Stimulated activated naive CD8-positive, alpha-beta T cell treated with anti-CD3 and anti-CD28 coated beads, Interleukin-15, Interleukin-2, amounts not matched to agents 100 ng/mL and 50 ng/mL, for 24 hours (primary cell): ENCODE results near the gene BTK.

ENCODE experiments used
- H3K27ac Mint-ChIP-seq: one replicate; pipeline ENCODE4 v1.8.0; 2021; ENCODE audit warnings: mild to moderate bottlenecking, mixed read lengths
- H3K27me3 Mint-ChIP-seq: one replicate; pipeline ENCODE4 v1.8.0; 2021; ENCODE audit warnings: mixed read lengths
- H3K36me3 Mint-ChIP-seq: one replicate; pipeline ENCODE4 v1.8.0; 2021; ENCODE audit warnings: low read depth, mixed read lengths
- H3K4me1 Mint-ChIP-seq: one replicate; pipeline ENCODE4 v1.8.0; 2021; ENCODE audit warnings: low read depth, mixed read lengths
- H3K4me3 Mint-ChIP-seq: one replicate; pipeline ENCODE4 v1.8.0; 2021; ENCODE audit warnings: mild to moderate bottlenecking, mixed read lengths
- H3K9me3 Mint-ChIP-seq: one replicate; pipeline ENCODE4 v1.8.0; 2021; ENCODE audit warnings: mixed read lengths

Gene BTK

GRCh38 chrX:101385795-101386541 is at the start of gene BTK:
Gene BTK, minus strand, starts transcription at chrX:101386191. Its CDS starts 10,907 bp downstream, at chrX:101375284.
- no peaks in the 10 kb centered on the region for H3K9me3 Mint-ChIP-seq
- H3K27ac Mint-ChIP-seq, result peak within 1 kb of the TSS; percentile 74
- H3K36me3 Mint-ChIP-seq, result peaks cover 2% of the 10 kb centered on the region
- H3K4me3 Mint-ChIP-seq, result peak within 1 kb of the TSS; percentile 75
- H3K27me3 Mint-ChIP-seq, result no peaks in the 10 kb centered on the region
- peaks cover 11% of the 10 kb centered on the region for H3K4me1 Mint-ChIP-seq

GRCh38 chrX:101430457-101431078 is 44.6 kb upstream of the BTK start:
- Mint-ChIP-seq H3K4me3 (peak overlapping the region; percentile 20), H3K27me3 (no peaks in the 10 kb centered on the region), H3K9me3 (no peaks in the 10 kb centered on the region), H3K36me3 (peaks cover 39% of the 10 kb centered on the region), H3K27ac (peak overlapping the region; percentile 55), H3K4me1 (peaks cover 13% of the 10 kb centered on the region)

- H3K4me3 Mint-ChIP-seq, result peak overlapping the region; percentile 20
- H3K27me3 Mint-ChIP-seq, result no peaks in the 10 kb centered on the region
- H3K36me3 Mint-ChIP-seq, result peaks cover 44% of the 10 kb centered on the region
- H3K4me1 Mint-ChIP-seq, result peaks cover 13% of the 10 kb centered on the region
- H3K9me3 Mint-ChIP-seq, result no peaks in the 10 kb centered on the region
- H3K27ac Mint-ChIP-seq, result peak overlapping the region; percentile 55
These were observed 43.9 kb upstream of the BTK start for GRCh38 chrX:101429934-101430333.

- no peaks in the 10 kb centered on the region for H3K27me3 Mint-ChIP-seq
- H3K4me1 Mint-ChIP-seq, result peaks cover 13% of the 10 kb centered on the region
- peaks cover 45% of the 10 kb centered on the region for H3K36me3 Mint-ChIP-seq
These were observed 42.0 kb upstream of the BTK start for GRCh38 chrX:101427954-101428353.

GRCh38 chrX:101419489-101419888 is 33.5 kb upstream of the BTK start:
- H3K36me3 Mint-ChIP-seq, result peaks cover under 1% of the 10 kb centered on the region
- no peaks in the 10 kb centered on the region for H3K9me3 Mint-ChIP-seq
- H3K4me3 Mint-ChIP-seq, result peak overlapping the region; percentile 84
- H3K4me1 Mint-ChIP-seq, result peaks cover 40% of the 10 kb centered on the region
- H3K27me3 Mint-ChIP-seq, result no peaks in the 10 kb centered on the region
- peak overlapping the region; percentile 47 for H3K27ac Mint-ChIP-seq

More at GRCh38 chrX:101427954-101428353, 42.0 kb upstream of the BTK start:
- H3K9me3 Mint-ChIP-seq, result no peaks in the 10 kb centered on the region
- H3K27ac Mint-ChIP-seq, result no peak overlapping the region
- no peak overlapping the region for H3K4me3 Mint-ChIP-seq

GRCh38 chrX:101417981-101418841 is 32.2 kb upstream of the BTK start:
- no peaks in the 10 kb centered on the region for H3K9me3 Mint-ChIP-seq
- no peaks in the 10 kb centered on the region for H3K27me3 Mint-ChIP-seq
- H3K27ac Mint-ChIP-seq, result peak overlapping the region; percentile 99
- no peaks in the 10 kb centered on the region for H3K36me3 Mint-ChIP-seq
- peaks cover 46% of the 10 kb centered on the region for H3K4me1 Mint-ChIP-seq
- H3K4me3 Mint-ChIP-seq, result peak overlapping the region; percentile 84

GRCh38 chrX:101417190-101417589 is 31.2 kb upstream of the BTK start:
- Mint-ChIP-seq H3K4me3 (peak overlapping the region; percentile 84), H3K36me3 (peaks cover 9% of the 10 kb centered on the region), H3K9me3 (no peaks in the 10 kb centered on the region), H3K4me1 (peaks cover 57% of the 10 kb centered on the region), H3K27me3 (no peaks in the 10 kb centered on the region), H3K27ac (peak overlapping the region; percentile 99)

- peaks cover 62% of the 10 kb centered on the region for H3K4me1 Mint-ChIP-seq
- H3K36me3 Mint-ChIP-seq, result peaks cover 14% of the 10 kb centered on the region
- H3K4me3 Mint-ChIP-seq, result no peak overlapping the region
- H3K27me3 Mint-ChIP-seq, result no peaks in the 10 kb centered on the region
- no peaks in the 10 kb centered on the region for H3K9me3 Mint-ChIP-seq
- peak overlapping the region; percentile 99 for H3K27ac Mint-ChIP-seq
These were observed 30.7 kb upstream of the BTK start for GRCh38 chrX:101416691-101417090.

- Mint-ChIP-seq H3K27ac (peak overlapping the region; percentile 93), H3K9me3 (no peaks in the 10 kb centered on the region), H3K36me3 (peaks cover 18% of the 10 kb centered on the region), H3K27me3 (no peaks in the 10 kb centered on the region), H3K4me3 (peak overlapping the region; percentile 20), H3K4me1 (peaks cover 68% of the 10 kb centered on the region)
These were observed 29.5 kb upstream of the BTK start for GRCh38 chrX:101415180-101416145.

- H3K4me3 Mint-ChIP-seq, result no peak overlapping the region
These were observed 26.0 kb upstream of the BTK start for GRCh38 chrX:101411984-101412383.

GRCh38 chrX:101410461-101410860 is 24.5 kb upstream of the BTK start:
- Mint-ChIP-seq H3K27me3 (no peaks in the 10 kb centered on the region), H3K36me3 (peaks cover 25% of the 10 kb centered on the region), H3K27ac (peak overlapping the region; percentile 82), H3K4me1 (peaks cover 50% of the 10 kb centered on the region), H3K4me3 (peak overlapping the region; percentile 78), H3K9me3 (no peaks in the 10 kb centered on the region)

More at GRCh38 chrX:101411984-101412383, 26.0 kb upstream of the BTK start:
- no peaks in the 10 kb centered on the region for H3K9me3 Mint-ChIP-seq
- peaks cover 53% of the 10 kb centered on the region for H3K4me1 Mint-ChIP-seq
- H3K27ac Mint-ChIP-seq, result peak overlapping the region; percentile 21
- H3K27me3 Mint-ChIP-seq, result no peaks in the 10 kb centered on the region
- peaks cover 22% of the 10 kb centered on the region for H3K36me3 Mint-ChIP-seq

- Mint-ChIP-seq H3K27me3 (no peaks in the 10 kb centered on the region), H3K27ac (peak overlapping the region; percentile 83), H3K9me3 (no peaks in the 10 kb centered on the region), H3K36me3 (peaks cover 28% of the 10 kb centered on the region), H3K4me3 (peak overlapping the region; percentile 95), H3K4me1 (peaks cover 39% of the 10 kb centered on the region)
These were observed 23.1 kb upstream of the BTK start for GRCh38 chrX:101409043-101409442.

GRCh38 chrX:101408532-101408841 is 22.5 kb upstream of the BTK start:
- Mint-ChIP-seq H3K27me3 (no peaks in the 10 kb centered on the region), H3K36me3 (peaks cover 31% of the 10 kb centered on the region), H3K4me1 (peaks cover 36% of the 10 kb centered on the region), H3K4me3 (peak overlapping the region; percentile 95), H3K27ac (peak overlapping the region; percentile 96), H3K9me3 (no peaks in the 10 kb centered on the region)
